Ishikawa (cell line): Measurements from ENCODE around the gene NCOA7.

ENCODE experiments used
- CEBPB ChIP-seq: IDR thresholded peaks from 2 replicates; pipeline ENCODE4 v1.6.1; 2012
- CREB1 ChIP-seq: IDR thresholded peaks from 2 replicates; pipeline ENCODE4 v1.6.1; 2012; ENCODE audit warnings: low read depth
- EGR1 ChIP-seq: IDR thresholded peaks from 2 replicates; pipeline ENCODE4 v1.6.1; 2012
- EP300 ChIP-seq: IDR thresholded peaks from 2 replicates; pipeline ENCODE4 v1.6.1; 2012; ENCODE audit warnings: borderline replicate concordance
- FOXM1 ChIP-seq: IDR thresholded peaks from 2 replicates; pipeline ENCODE4 v1.6.1; 2012; ENCODE audit warnings: low read depth, borderline replicate concordance
- MAX ChIP-seq: IDR thresholded peaks from 2 replicates; pipeline ENCODE4 v1.6.1; 2012
- NFIC ChIP-seq: IDR thresholded peaks from 2 replicates; pipeline ENCODE4 v1.6.1; 2012
- RAD21 ChIP-seq: IDR thresholded peaks from 2 replicates; pipeline ENCODE4 v1.6.1; 2012; ENCODE audit warnings: low read depth
- REST ChIP-seq: IDR thresholded peaks from 2 replicates; pipeline ENCODE4 v1.6.1; 2012; ENCODE audit warnings: low read depth, mild to moderate bottlenecking
- TAF1 ChIP-seq: IDR thresholded peaks from 2 replicates; pipeline ENCODE4 v1.6.1; 2012; ENCODE audit warnings: low read depth, mild to moderate bottlenecking
- TCF12 ChIP-seq: IDR thresholded peaks from 2 replicates; pipeline ENCODE4 v1.6.1; 2012; ENCODE audit warnings: low read depth
- TEAD4 ChIP-seq: IDR thresholded peaks from 2 replicates; pipeline ENCODE4 v1.6.1; 2012
- USF1 ChIP-seq: IDR thresholded peaks from 2 replicates; pipeline ENCODE4 v1.6.1; 2012
- YY1 ChIP-seq: IDR thresholded peaks from 2 replicates; pipeline ENCODE4 v1.6.1; 2012; ENCODE audit warnings: low read depth
- ZBTB7A ChIP-seq: IDR thresholded peaks from 2 replicates; pipeline ENCODE4 v1.6.1; 2012; ENCODE audit warnings: low read depth

NCOA7 gene

GRCh38 chr6:125765944-125766343 lies 24.8 kb upstream of the NCOA7 start:
- no peak for TF ChIP-seq CREB1
- TF ChIP-seq USF1: no peak
- no peak for TF ChIP-seq YY1
- no peak for TF ChIP-seq NFIC
- TF ChIP-seq CEBPB: no peak
- TF ChIP-seq TAF1: no peak
- TF ChIP-seq REST: no peak
- TF ChIP-seq TCF12: no peak
- no peak for TF ChIP-seq RAD21
- TF ChIP-seq EP300: no peak

- TF ChIP-seq TEAD4 (no peak), MAX (no peak), FOXM1 (no peak), REST (no peak), TCF12 (no peak), EGR1 (no peak), TAF1 (no peak), RAD21 (no peak), CEBPB (no peak), USF1 (no peak), ZBTB7A (no peak), NFIC (no peak), YY1 (no peak), CREB1 (no peak)
These were observed 24.1 kb upstream of the NCOA7 start for GRCh38 chr6:125766641-125767040.

GRCh38 chr6:125769147-125769783 lies 21.5 kb upstream of the NCOA7 start:
- TF ChIP-seq MAX (no peak), USF1 (no peak), RAD21 (no peak)

- TF ChIP-seq TEAD4: no peak
- no peak for TF ChIP-seq NFIC
- TF ChIP-seq MAX: no peak
- no peak for TF ChIP-seq CEBPB
- no peak for TF ChIP-seq CREB1
- no peak for TF ChIP-seq RAD21
- no peak for TF ChIP-seq USF1
- no peak for TF ChIP-seq EP300
- no peak for TF ChIP-seq YY1
- TF ChIP-seq TAF1: no peak
These were observed 17.1 kb upstream of the NCOA7 start for GRCh38 chr6:125773387-125774341.

- TF ChIP-seq MAX: no peak
- no peak for TF ChIP-seq YY1
- 0 out of 2 replicates have a peak, but pooled peaks have one; percentile 9 for TF ChIP-seq TAF1
- TF ChIP-seq TEAD4: peak; percentile 91
- TF ChIP-seq CEBPB: peak; percentile 76
- no peak for TF ChIP-seq ZBTB7A
- TF ChIP-seq NFIC: no peak
- TF ChIP-seq REST: no peak
- no peak for TF ChIP-seq EGR1
- no peak for TF ChIP-seq CREB1
- peak; percentile 3; the same call in 1 of the 2 replicates for TF ChIP-seq EP300
- TF ChIP-seq TCF12: no peak
- no peak for TF ChIP-seq FOXM1
- no peak for TF ChIP-seq USF1
- no peak for TF ChIP-seq RAD21
These were observed 10.7 kb upstream of the NCOA7 start for GRCh38 chr6:125779924-125780539.
